ENCODE results near the gene SLC12A4. TPM values are rescaled to one million over a fixed set of nuclear protein-coding genes. Genes with fewer than 3 reads are reported as not detected.

SLC12A4 gene
- total and polyA plus RNA-seq, 2 of the 13 experiments (the other 11 are each of a cell fraction or from before 2014, with no cell fraction given): 65.1 to 84.3 TPM

GRCh38 chr16:67893743-67894399, 74.6 kb downstream of the SLC12A4 start (continued):
- no peak for TF ChIP-seq NFYB (CRISPR knock-in tag; IDR thresholded peaks at IDR 0.05)
- no peak; the same call in 1 of the 2 replicates for TF ChIP-seq POLR2G (IDR thresholded peaks at IDR 0.05; ENCODE audit: low read depth, low read length)
- TF ChIP-seq POLR2A (IDR thresholded peaks at IDR 0.05; ENCODE audit: insufficient read depth in 1 of 2, low read depth in 2 of 2, low read length in 2 of 2): peak in 1 of 2 experiments; percentile 81; a peak in 2 of 4 replicates
- TF ChIP-seq DRAP1 (CRISPR knock-in tag; IDR thresholded peaks at IDR 0.05): no peak; the same call in 1 of the 2 replicates
- TF ChIP-seq ZNF234 (CRISPR knock-in tag; conservative IDR thresholded peaks at IDR 0.05): 0 out of 2 replicates have a peak, but pooled peaks have one; percentile 41
- 0 out of 2 replicates have a peak, but pooled peaks have one; percentile 10 for TF ChIP-seq ZNF501 (CRISPR knock-in tag; IDR thresholded peaks at IDR 0.05)
- TF ChIP-seq NR3C1 (CRISPR knock-in tag; IDR thresholded peaks at IDR 0.05): no peak
- no peak for TF ChIP-seq FOXP4 (CRISPR knock-in tag; IDR thresholded peaks at IDR 0.05)
- TF ChIP-seq ZNF451 (CRISPR knock-in tag; IDR thresholded peaks at IDR 0.05): no peak
- no peak for TF ChIP-seq SNRNP70 (IDR thresholded peaks at IDR 0.05; ENCODE audit: low read depth, low read length)
- no peak for TF ChIP-seq ZZZ3 (CRISPR knock-in tag; IDR thresholded peaks at IDR 0.05; ENCODE audit: borderline replicate concordance)
- no peak for TF ChIP-seq POGZ (CRISPR knock-in tag; IDR thresholded peaks at IDR 0.05)
- TF ChIP-seq ATF6 (CRISPR knock-in tag; conservative IDR thresholded peaks at IDR 0.05): no peak
- no peak for TF ChIP-seq ZNF7 (CRISPR knock-in tag; IDR thresholded peaks at IDR 0.05)
- no peak for TF ChIP-seq THAP8 (CRISPR knock-in tag; IDR thresholded peaks at IDR 0.05; ENCODE audit: borderline replicate concordance)
- TF ChIP-seq MYNN (CRISPR knock-in tag; IDR thresholded peaks at IDR 0.05; ENCODE audit: low read depth): no peak
- no peak for TF ChIP-seq ZNF740 (CRISPR knock-in tag; IDR thresholded peaks at IDR 0.05)
- 0 out of 2 replicates have a peak, but pooled peaks have one; percentile 11 for TF ChIP-seq SIX4 (CRISPR knock-in tag; IDR thresholded peaks at IDR 0.05)
- no peak for TF ChIP-seq RORA (CRISPR knock-in tag; IDR thresholded peaks at IDR 0.05)
- TF ChIP-seq ZNF570 (CRISPR knock-in tag; IDR thresholded peaks at IDR 0.05; ENCODE audit: borderline replicate concordance): no peak
- no peak for TF ChIP-seq PAX8 (CRISPR knock-in tag; IDR thresholded peaks at IDR 0.05; ENCODE audit: borderline replicate concordance)
- no peak for TF ChIP-seq ZNF251 (CRISPR knock-in tag; IDR thresholded peaks at IDR 0.05)
- no peak for TF ChIP-seq HES4 (CRISPR knock-in tag; IDR thresholded peaks at IDR 0.05; ENCODE audit: borderline replicate concordance)
- 0 out of 2 replicates have a peak, but pooled peaks have one; percentile 40 for TF ChIP-seq POGK (CRISPR knock-in tag; conservative IDR thresholded peaks at IDR 0.05)
